Thyroid gland (tissue), 4 donors: Measurements from ENCODE around the gene ARL4C. TPM values are rescaled to one million over a fixed set of nuclear protein-coding genes. Genes with fewer than 3 reads are reported as not detected.

Experiments used
- DNase-seq, 2 donors: peaks; one replicate each; pipeline ENCODE4 v3.0.0-alpha.2; 2019
- H3K27ac ChIP-seq, 3 donors: fragments of 200-600 bp; sonication (generic); 1 replicate in 2 of 3; 2 replicates in 1 of 3; pipeline ENCODE4 v1.5.1; 2016 to 2019; ENCODE audit warnings: mild to moderate bottlenecking in 1 of 3, moderate library complexity in 1 of 3
- H3K27me3 ChIP-seq: fragments of 200-600 bp; sonication (generic); one replicate; pipeline ENCODE4 v1.5.1; 2019
- H3K36me3 ChIP-seq, 2 donors: fragments of 200-600 bp; sonication (generic); one replicate each; pipeline ENCODE4 v1.5.1; 2016 to 2019
- H3K4me1 ChIP-seq, 2 donors: fragments of 200-600 bp; sonication (generic); one replicate each; pipeline ENCODE4 v1.5.1; 2017 to 2019
- H3K4me3 ChIP-seq, 3 donors: fragments of 200-600 bp; sonication (generic); replicated peaks in 1 of 3; 1 replicate in 2 of 3; 2 replicates in 1 of 3; pipeline ENCODE4 v1.5.1; 2016; ENCODE audit warnings: mild to moderate bottlenecking in 1 of 3
- H3K9me3 ChIP-seq: fragments of 200-600 bp; sonication (generic); one replicate; pipeline ENCODE4 v1.5.1; 2017
- POLR2A ChIP-seq, 2 donors: fragments of 450-650 bp; IDR thresholded peaks; one replicate each; pipeline ENCODE4 v1.6.1; 2017; ENCODE audit warnings: antibody characterized with exemption in 2 of 2, mild to moderate bottlenecking in 2 of 2, moderate library complexity in 1 of 2
- WGBS, 2 donors: methylation state at CpG; one replicate each; pipeline ENCODE4 v1.1.5; 2017; 5-methylcytosine and 5-hydroxymethylcytosine counted together
- intact Hi-C: fragments of 100-400 bp; cut with DNase I; formaldehyde crosslinking; loops from one replicate; pipeline ENCODE4 v1.15.1; 2023
- total RNA-seq, 4 donors: library from RNA; depleted of rRNA; stranded (reverse); fragments of >200 nt; gene quantifications; one replicate each; pipeline ENCODE4 v1.2.3, GENCODE V29; 2016
- TF ChIP-seq, protein P1 (sequence below), 6 experiments: fragments of 200-600 bp in 3 of 6; fragments of 450-650 bp in 3 of 6; sonication (generic) in 3 of 6; IDR thresholded peaks; one replicate each; pipeline ENCODE4 v1.5.1; 2016 to 2019; ENCODE audit warnings: antibody characterized with exemption in 6 of 6, mild to moderate bottlenecking in 2 of 6, inconsistent platforms in 1 of 6, moderate library complexity in 1 of 6

Gene ARL4C
- total RNA-seq, 4 donors from 2014 or later: 1.5 to 6.3 (median 3.8) TPM

DNA sequence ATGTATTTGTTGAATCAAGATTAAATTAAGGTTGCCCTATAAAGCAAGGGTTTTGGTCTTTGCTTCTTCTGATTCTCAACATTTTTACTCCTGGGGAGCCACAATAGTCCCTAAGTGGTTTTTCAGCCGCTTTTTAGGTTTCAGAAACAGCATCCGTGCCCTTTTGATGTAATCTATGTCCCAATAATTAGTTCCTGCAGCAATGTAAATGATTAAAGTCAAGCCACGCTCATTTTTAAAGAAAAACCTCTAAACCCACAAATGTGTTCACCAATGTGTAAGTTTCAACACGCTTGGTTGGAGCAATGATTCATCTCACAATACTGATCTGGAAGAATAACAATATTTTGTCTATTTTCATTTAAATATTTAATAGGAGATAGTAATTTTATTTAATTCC is 5.6 kb downstream of the ARL4C start:
- Histone ChIP-seq H3K27me3 (no peaks in the 10 kb centered on the region), H3K4me1 (peaks cover 13 to 27% of the 10 kb centered on the region in 2 donors), H3K36me3 (no peaks in the 10 kb centered on the region), H3K4me3 (no peak overlapping the region), H3K27ac (no peak overlapping the region), H3K9me3 (no peaks in the 10 kb centered on the region)
- intact Hi-C loops: no loop called here
- TF ChIP-seq POLR2A (IDR thresholded peaks at IDR 0.05): no peak
- TF ChIP-seq, protein P1, sequence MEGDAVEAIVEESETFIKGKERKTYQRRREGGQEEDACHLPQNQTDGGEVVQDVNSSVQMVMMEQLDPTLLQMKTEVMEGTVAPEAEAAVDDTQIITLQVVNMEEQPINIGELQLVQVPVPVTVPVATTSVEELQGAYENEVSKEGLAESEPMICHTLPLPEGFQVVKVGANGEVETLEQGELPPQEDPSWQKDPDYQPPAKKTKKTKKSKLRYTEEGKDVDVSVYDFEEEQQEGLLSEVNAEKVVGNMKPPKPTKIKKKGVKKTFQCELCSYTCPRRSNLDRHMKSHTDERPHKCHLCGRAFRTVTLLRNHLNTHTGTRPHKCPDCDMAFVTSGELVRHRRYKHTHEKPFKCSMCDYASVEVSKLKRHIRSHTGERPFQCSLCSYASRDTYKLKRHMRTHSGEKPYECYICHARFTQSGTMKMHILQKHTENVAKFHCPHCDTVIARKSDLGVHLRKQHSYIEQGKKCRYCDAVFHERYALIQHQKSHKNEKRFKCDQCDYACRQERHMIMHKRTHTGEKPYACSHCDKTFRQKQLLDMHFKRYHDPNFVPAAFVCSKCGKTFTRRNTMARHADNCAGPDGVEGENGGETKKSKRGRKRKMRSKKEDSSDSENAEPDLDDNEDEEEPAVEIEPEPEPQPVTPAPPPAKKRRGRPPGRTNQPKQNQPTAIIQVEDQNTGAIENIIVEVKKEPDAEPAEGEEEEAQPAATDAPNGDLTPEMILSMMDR (IDR thresholded peaks at IDR 0.05): no peak
- DNase-seq: no peak
- 94 to 95% methylated on average over 4 of the region's 4 CpGs for WGBS, 2 donors

DNA sequence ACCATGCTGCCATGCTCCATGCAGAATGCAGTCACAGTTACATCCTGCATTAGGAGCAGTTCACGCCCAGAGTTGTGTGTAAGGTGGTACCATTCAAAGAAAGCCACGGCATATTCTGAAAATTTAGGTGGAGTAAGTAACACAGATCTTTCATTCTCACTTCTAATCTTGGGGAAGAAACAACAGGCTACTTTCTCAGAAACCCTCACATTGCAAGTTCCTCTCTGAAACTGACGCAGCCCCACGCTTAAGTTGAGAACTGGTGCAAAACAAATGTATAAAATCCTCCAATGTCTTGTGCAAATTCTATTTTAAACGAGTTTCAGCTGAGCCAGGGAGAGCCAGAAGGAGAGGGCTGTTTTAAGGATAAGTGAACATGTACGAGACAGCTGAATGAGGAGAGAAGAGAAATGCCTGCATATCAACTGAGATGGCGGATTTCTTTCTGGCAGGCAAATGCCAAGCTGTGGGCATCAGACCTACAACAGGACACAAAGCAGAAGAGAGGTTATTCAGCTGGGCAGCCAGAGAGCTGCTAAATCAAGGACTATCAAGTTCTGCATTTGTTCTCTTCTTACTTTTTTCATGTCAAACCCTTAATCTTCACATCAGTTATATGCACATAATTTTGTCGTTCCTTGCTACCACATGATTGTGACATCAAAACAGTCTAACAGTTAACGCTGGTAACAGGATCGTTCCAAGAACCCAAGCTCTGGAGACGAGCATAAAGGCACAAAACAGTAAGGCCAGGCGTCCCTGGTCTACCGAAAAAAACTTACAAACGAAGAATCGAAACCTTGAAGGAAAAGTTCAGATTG is 6.4 kb downstream of the ARL4C start:
- Histone ChIP-seq H3K9me3 (no peaks in the 10 kb centered on the region), H3K4me3 (no peak overlapping the region), H3K27me3 (no peaks in the 10 kb centered on the region), H3K36me3 (no peaks in the 10 kb centered on the region), H3K27ac (no peak overlapping the region), H3K4me1 (peaks cover 5 to 19% of the 10 kb centered on the region in 2 donors)
- DNase-seq: no peak
- TF ChIP-seq, protein P1 (IDR thresholded peaks at IDR 0.05): no peak
- no peak for TF ChIP-seq POLR2A (IDR thresholded peaks at IDR 0.05)
- intact Hi-C loops: no loop called here
- 84 to 85% methylated on average over 15 of the region's 15 CpGs for WGBS, 2 donors

DNA sequence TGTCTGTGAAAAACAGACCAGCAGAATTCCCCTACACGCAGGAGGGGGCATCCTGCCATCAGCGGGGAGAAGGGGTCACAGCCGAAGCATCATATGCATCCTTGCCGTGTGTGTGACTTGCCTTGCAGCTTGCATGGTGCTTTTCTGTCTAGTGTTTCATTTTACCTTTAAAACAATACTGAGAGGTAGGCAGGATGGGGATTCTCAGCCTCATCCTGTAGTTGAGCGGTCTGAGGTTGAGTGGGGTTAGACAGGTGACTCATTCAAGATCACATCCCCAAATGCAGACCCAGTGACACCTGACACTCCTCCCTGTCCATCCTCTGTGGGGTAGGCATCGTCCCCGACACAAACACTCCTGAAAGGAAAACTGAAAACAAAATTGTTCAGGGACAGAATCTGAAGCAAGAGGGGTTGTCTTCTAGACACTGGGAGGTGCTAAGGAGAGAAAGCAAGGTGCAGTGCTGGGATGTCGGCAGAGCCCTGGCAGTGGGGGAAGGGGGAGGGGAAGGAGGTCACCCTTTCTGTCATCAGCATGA is 7.9 kb downstream of the ARL4C start:
- 47 to 52% methylated on average over 8 of the region's 8 CpGs for WGBS, 2 donors
- Histone ChIP-seq H3K9me3 (no peaks in the 10 kb centered on the region), H3K36me3 (no peaks in the 10 kb centered on the region), H3K27me3 (no peaks in the 10 kb centered on the region), H3K4me1 (peaks cover 0 to 4% of the 10 kb centered on the region in 2 donors), H3K4me3 (no peak overlapping the region), H3K27ac (no peak overlapping the region)
- TF ChIP-seq POLR2A (IDR thresholded peaks at IDR 0.05): no peak
- TF ChIP-seq, protein P1 (IDR thresholded peaks at IDR 0.05): no peak
- DNase-seq: no peak
- intact Hi-C loops: no loop called here

DNA sequence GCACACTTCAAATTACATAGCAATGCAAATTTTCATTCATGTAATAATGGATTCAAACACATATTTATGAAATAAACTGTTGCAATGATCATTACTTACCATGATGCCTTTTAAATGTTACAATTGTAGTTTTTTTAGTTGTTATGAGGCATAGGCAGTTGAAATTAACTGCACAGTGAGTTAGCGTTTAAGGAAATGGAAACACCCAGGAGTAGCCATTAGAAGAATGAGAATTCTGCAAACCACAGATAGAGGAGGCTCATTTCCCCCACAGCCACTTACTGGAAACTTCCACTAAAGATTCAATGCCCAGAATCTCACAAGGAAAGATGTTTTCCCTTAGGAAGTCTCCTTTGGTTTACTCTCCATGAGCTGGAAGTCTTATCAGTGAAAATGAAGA is 8.4 kb downstream of the ARL4C start:
- intact Hi-C loops: no loop called here
- Histone ChIP-seq H3K9me3 (no peaks in the 10 kb centered on the region), H3K4me3 (no peak overlapping the region), H3K4me1 (no peaks in the 10 kb centered on the region), H3K36me3 (no peaks in the 10 kb centered on the region), H3K27ac (no peak overlapping the region), H3K27me3 (no peaks in the 10 kb centered on the region)
- WGBS, 2 donors: 77 to 87% methylated on average over 1 of the region's 1 CpG
- TF ChIP-seq POLR2A (IDR thresholded peaks at IDR 0.05): no peak
- TF ChIP-seq, protein P1 (IDR thresholded peaks at IDR 0.05): no peak
- DNase-seq: no peak

DNA sequence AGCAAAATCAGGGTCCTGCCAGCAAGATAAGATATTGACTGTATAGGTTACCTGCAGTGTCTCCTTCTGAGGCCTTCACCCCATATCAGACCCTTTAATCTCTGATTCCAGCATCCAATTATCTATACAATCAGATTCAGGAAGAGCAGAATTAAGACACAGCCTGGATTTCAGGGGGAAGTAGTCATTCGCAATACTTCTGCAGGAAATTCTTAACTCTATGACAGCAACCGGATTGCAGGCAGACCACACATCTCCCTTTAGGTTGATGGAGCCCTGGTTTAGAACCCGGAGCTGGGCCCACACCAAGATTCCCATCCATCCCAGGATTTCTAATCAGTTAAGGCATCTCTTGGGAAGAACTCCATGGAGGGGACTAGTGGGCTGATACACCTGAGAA is 9.5 kb downstream of the ARL4C start:
- TF ChIP-seq, protein P1 (IDR thresholded peaks at IDR 0.05): no peak
- TF ChIP-seq POLR2A (IDR thresholded peaks at IDR 0.05): no peak

More for the DNA sequence above, 9.5 kb downstream of the ARL4C start:
- intact Hi-C loops: no loop called here
- Histone ChIP-seq H3K4me3 (no peak overlapping the region), H3K27me3 (no peaks in the 10 kb centered on the region), H3K9me3 (no peaks in the 10 kb centered on the region), H3K4me1 (no peaks in the 10 kb centered on the region), H3K27ac (no peak overlapping the region), H3K36me3 (no peaks in the 10 kb centered on the region)
- DNase-seq: no peak
- WGBS, 2 donors: 79 to 98% methylated on average over 3 of the region's 3 CpGs
